H9 (cell line): ENCODE data around the gene ACTN1. TPM values are rescaled to one million over a fixed set of nuclear protein-coding genes. Genes with fewer than 3 reads are reported as not detected.

Experiments used
- DNase-seq: peaks from one replicate; pipeline ENCODE4 v3.0.0-alpha.2; 2017
- H2AFZ ChIP-seq: one replicate; pipeline ENCODE4 v1.6.1; 2013; ENCODE audit warnings: mild to moderate bottlenecking, low read length, control low read depth, moderate library complexity
- H2AK5ac ChIP-seq: 2 replicates; pipeline ENCODE4 v1.6.1; 2013; ENCODE audit warnings: low read length, control low read depth, mixed read lengths; ENCODE audit not compliant: insufficient read length
- H2BK120ac ChIP-seq: one replicate; pipeline ENCODE4 v1.6.1; 2013; ENCODE audit warnings: low read depth, mild to moderate bottlenecking, low read length, control low read depth, inconsistent platforms; ENCODE audit not compliant: poor library complexity, severe bottlenecking
- H2BK12ac ChIP-seq: 2 replicates; pipeline ENCODE4 v1.6.1; 2013; ENCODE audit warnings: low read length, control low read depth, mixed read lengths, low read depth; ENCODE audit not compliant: insufficient read length
- H2BK15ac ChIP-seq: 2 replicates; pipeline ENCODE4 v1.6.1; 2013; ENCODE audit warnings: low read depth, low read length, control low read depth
- H2BK20ac ChIP-seq: one replicate; pipeline ENCODE4 v1.6.1; 2013; ENCODE audit warnings: low read depth, mild to moderate bottlenecking, low read length, control low read depth, inconsistent platforms; ENCODE audit not compliant: poor library complexity, severe bottlenecking
- H2BK5ac ChIP-seq: 2 replicates; pipeline ENCODE4 v1.6.1; 2013; ENCODE audit warnings: low read length, control low read depth, mixed read lengths; ENCODE audit not compliant: insufficient read length
- H3K14ac ChIP-seq: 2 replicates; pipeline ENCODE4 v1.6.1; 2013; ENCODE audit warnings: low read length, control low read depth; ENCODE audit not compliant: insufficient read depth
- H3K18ac ChIP-seq: 2 replicates; pipeline ENCODE4 v1.6.1; 2013; ENCODE audit warnings: low read depth, mild to moderate bottlenecking, mixed read lengths, low read length, control low read depth; ENCODE audit not compliant: insufficient read length
- H3K23ac ChIP-seq: 2 replicates; pipeline ENCODE4 v1.6.1; 2013; ENCODE audit warnings: low read length, control low read depth, mixed read lengths, low read depth; ENCODE audit not compliant: insufficient read length
- H3K23me2 ChIP-seq: 2 replicates; pipeline ENCODE4 v1.6.1; 2013; ENCODE audit warnings: low read depth, mild to moderate bottlenecking, mixed read lengths, low read length, control low read depth; ENCODE audit not compliant: insufficient read length, poor library complexity, severe bottlenecking
- H3K27ac ChIP-seq: 2 replicates; pipeline ENCODE4 v1.5.1; 2013; ENCODE audit warnings: low read length, control low read depth, mixed read lengths, low read depth; ENCODE audit not compliant: insufficient read length
- H3K27me3 ChIP-seq: 2 replicates; pipeline ENCODE4 v1.6.1; 2013; ENCODE audit warnings: low read length, control low read depth, inconsistent platforms; ENCODE audit not compliant: insufficient read depth
- H3K4ac ChIP-seq: 2 replicates; pipeline ENCODE4 v1.6.1; 2013; ENCODE audit warnings: low read depth, mild to moderate bottlenecking, control low read depth, inconsistent platforms, low read length, moderate library complexity
- H3K4me1 ChIP-seq: 2 replicates; pipeline ENCODE4 v1.6.1; 2013; ENCODE audit warnings: low read length, control low read depth, inconsistent platforms; ENCODE audit not compliant: insufficient read depth
- H3K4me2 ChIP-seq: 2 replicates; pipeline ENCODE4 v1.6.1; 2013; ENCODE audit warnings: low read length, control low read depth, mixed read lengths; ENCODE audit not compliant: insufficient read length, insufficient read depth
- H3K56ac ChIP-seq: 2 replicates; pipeline ENCODE4 v1.6.1; 2013; ENCODE audit warnings: low read depth, mild to moderate bottlenecking, mixed read lengths, low read length, control low read depth; ENCODE audit not compliant: insufficient read length
- H3K79me1 ChIP-seq: 2 replicates; pipeline ENCODE4 v1.6.1; 2013; ENCODE audit warnings: low read depth, mild to moderate bottlenecking, moderate library complexity, low read length, control low read depth, inconsistent platforms; ENCODE audit not compliant: insufficient read depth, poor library complexity, severe bottlenecking
- H3K79me2 ChIP-seq: 2 replicates; pipeline ENCODE4 v1.6.1; 2013; ENCODE audit warnings: low read length, control low read depth, inconsistent platforms; ENCODE audit not compliant: insufficient read depth
- H3K9ac ChIP-seq: 2 replicates; pipeline ENCODE4 v1.6.1; 2013; ENCODE audit warnings: low read length, control low read depth, mixed read lengths; ENCODE audit not compliant: insufficient read length; ENCODE audit errors: extremely low read depth
- H3K9me3 ChIP-seq: one replicate; pipeline ENCODE4 v1.6.1; 2013; ENCODE audit warnings: low read depth, low read length, inconsistent platforms; ENCODE audit not compliant: control insufficient read depth
- H3T11ph ChIP-seq: one replicate; pipeline ENCODE4 v1.6.1; 2013; ENCODE audit warnings: mild to moderate bottlenecking, low read length, control low read depth, inconsistent platforms
- H4K20me1 ChIP-seq: one replicate; pipeline ENCODE4 v1.6.1; 2013; ENCODE audit not compliant: control insufficient read depth, insufficient read length, insufficient read depth
- H4K5ac ChIP-seq: 2 replicates; pipeline ENCODE4 v1.6.1; 2013; ENCODE audit warnings: low read depth, mild to moderate bottlenecking, mixed read lengths, low read length, control low read depth; ENCODE audit not compliant: insufficient read length
- H4K8ac ChIP-seq: replicated peaks from 2 replicates; pipeline ENCODE4 v1.6.1; 2013; ENCODE audit warnings: low read length, control low read depth, mixed read lengths, low read depth; ENCODE audit not compliant: insufficient read length
- H4K91ac ChIP-seq: 2 replicates; pipeline ENCODE4 v1.6.1; 2013; ENCODE audit warnings: low read depth, mild to moderate bottlenecking, moderate library complexity, mixed read lengths, low read length, control low read depth; ENCODE audit not compliant: insufficient read length
- H3K27ac Mint-ChIP-seq, 3 experiments: 2 replicates in 2 of 3; 3 replicates in 1 of 3; pipeline ENCODE4 v1.8.0; 2020 to 2021; ENCODE audit warnings: mixed read lengths in 3 of 3, mild to moderate bottlenecking in 1 of 3, moderate library complexity in 1 of 3
- H3K27me3 Mint-ChIP-seq: 2 replicates; pipeline ENCODE4 v1.8.0; 2021; ENCODE audit warnings: low read depth, mild to moderate bottlenecking, moderate library complexity, mixed read lengths
- H3K36me3 Mint-ChIP-seq, 3 experiments: 2 replicates in 2 of 3; 3 replicates in 1 of 3; pipeline ENCODE4 v1.8.0; 2020 to 2021; ENCODE audit warnings: low read depth in 3 of 3, mixed read lengths in 3 of 3; ENCODE audit not compliant: insufficient read depth in 1 of 3
- H3K4me1 Mint-ChIP-seq, 2 experiments: 2 replicates each; pipeline ENCODE4 v1.8.0; 2020; ENCODE audit warnings: mixed read lengths in 2 of 2
- H3K4me3 Mint-ChIP-seq, 2 experiments: 2 replicates in 1 of 2; 3 replicates in 1 of 2; pipeline ENCODE4 v1.8.0; 2020 to 2021; ENCODE audit warnings: mild to moderate bottlenecking in 2 of 2, mixed read lengths in 2 of 2, moderate library complexity in 1 of 2
- H3K9me3 Mint-ChIP-seq, 2 experiments: 2 replicates in 1 of 2; 3 replicates in 1 of 2; pipeline ENCODE4 v1.8.0; 2020; ENCODE audit warnings: mild to moderate bottlenecking in 2 of 2, mixed read lengths in 2 of 2, moderate library complexity in 1 of 2
- WGBS: extraction: QIAGEN DNeasy Blood & Tissue Kit; methylation state at CpG from one replicate; pipeline ENCODE4 v1.1.7; 2013; ENCODE audit warnings: missing lambda C conversion rate, low lambda C conversion rate, mixed read lengths; ENCODE audit not compliant: insufficient read length; ENCODE audit errors: extremely low coverage; 5-methylcytosine and 5-hydroxymethylcytosine counted together
- total RNA-seq: library from RNA; stranded (reverse); gene quantifications from 2 replicates; pipeline ENCODE4 v1.2.1, GENCODE V29; 2021
- TF ChIP-seq, protein P1 (sequence below): fragments of 200-600 bp; sonication (generic); conservative IDR thresholded peaks from 3 replicates; pipeline ENCODE4 v1.8.0; 2021; ENCODE audit warnings: antibody characterized with exemption, mild to moderate bottlenecking

The ACTN1 gene
- total RNA-seq, 1 experiment from 2014 or later = 219 TPM

DNA sequence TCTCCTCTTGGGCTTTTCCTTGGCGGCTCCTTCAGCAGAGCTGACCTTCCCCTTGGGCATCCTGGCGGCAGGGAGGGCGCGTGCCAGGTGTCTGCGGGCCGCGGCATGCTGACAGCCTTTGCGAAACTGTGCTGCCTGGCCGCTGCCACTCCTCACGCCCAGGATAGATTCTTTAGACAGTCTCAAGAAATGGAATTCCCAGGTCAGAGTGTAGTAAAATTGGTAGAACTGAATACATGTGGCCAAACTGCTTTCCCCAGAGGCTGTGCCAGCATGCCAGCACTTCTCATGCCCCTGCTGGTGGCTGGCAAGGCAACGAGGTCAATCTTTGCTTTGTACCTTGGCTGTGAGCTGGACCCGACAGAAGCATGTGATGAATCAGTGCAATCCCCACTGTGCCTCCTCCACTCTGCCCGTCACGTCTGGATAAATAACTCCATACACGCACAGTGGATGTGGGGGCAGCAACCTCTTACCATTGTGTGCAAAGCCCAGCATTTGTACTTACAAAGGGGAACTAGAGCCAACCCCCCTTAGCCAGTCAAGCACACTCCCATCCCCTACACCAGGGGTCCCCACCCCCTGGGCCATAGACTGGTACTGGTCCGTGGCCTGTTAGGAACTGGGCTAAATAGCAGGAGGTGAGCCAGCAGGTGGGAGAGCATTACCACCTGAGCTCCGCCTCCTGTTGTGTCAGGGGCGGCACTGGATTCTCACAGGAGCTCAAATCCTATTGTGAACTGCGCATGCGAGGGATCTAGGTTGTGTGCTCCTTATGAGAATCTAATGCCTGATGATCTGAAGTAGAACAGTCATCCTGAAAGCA, 90.9 kb downstream of the ACTN1 start:
- Histone ChIP-seq H2BK120ac (no peak overlapping the region), H3K18ac (no peak overlapping the region), H2BK5ac (no peak overlapping the region), H3K9ac (no peak overlapping the region), H3K23ac (no peak overlapping the region), H3K4ac (no peak overlapping the region), H3K56ac (no peak overlapping the region), H3K27ac (no peak overlapping the region), H4K5ac (no peak overlapping the region), H2AFZ (no peak overlapping the region), H2BK20ac (no peak overlapping the region), H2BK12ac (no peak overlapping the region), H4K20me1 (no peaks in the 10 kb centered on the region), H3T11ph (no peak overlapping the region), H3K4me2 (no peak overlapping the region), H2AK5ac (no peak overlapping the region), H3K79me1 (no peaks in the 10 kb centered on the region), H3K27me3 (no peaks in the 10 kb centered on the region), H3K14ac (no peak overlapping the region), H3K23me2 (no peaks in the 10 kb centered on the region), H3K9me3 (no peaks in the 10 kb centered on the region), H3K4me1 (no peaks in the 10 kb centered on the region), H4K91ac (no peak overlapping the region), H2BK15ac (no peak overlapping the region), H4K8ac (no peak overlapping the region), H3K79me2 (no peaks in the 10 kb centered on the region)
- Mint-ChIP-seq H3K27ac (peak overlapping the region in 1 of 3 experiments; percentile 81; a peak in 1 of 7 replicates), H3K9me3 (no peaks in the 10 kb centered on the region; a peak in 1 of 5 replicates), H3K4me1 (no peaks in the 10 kb centered on the region), H3K27me3 (no peaks in the 10 kb centered on the region), H3K36me3 (peaks cover 52 to 93% (median 83%) of the 10 kb centered on the region in 3 experiments), H3K4me3 (no peak overlapping the region)
- DNase-seq = no peak
- TF ChIP-seq, protein P1, sequence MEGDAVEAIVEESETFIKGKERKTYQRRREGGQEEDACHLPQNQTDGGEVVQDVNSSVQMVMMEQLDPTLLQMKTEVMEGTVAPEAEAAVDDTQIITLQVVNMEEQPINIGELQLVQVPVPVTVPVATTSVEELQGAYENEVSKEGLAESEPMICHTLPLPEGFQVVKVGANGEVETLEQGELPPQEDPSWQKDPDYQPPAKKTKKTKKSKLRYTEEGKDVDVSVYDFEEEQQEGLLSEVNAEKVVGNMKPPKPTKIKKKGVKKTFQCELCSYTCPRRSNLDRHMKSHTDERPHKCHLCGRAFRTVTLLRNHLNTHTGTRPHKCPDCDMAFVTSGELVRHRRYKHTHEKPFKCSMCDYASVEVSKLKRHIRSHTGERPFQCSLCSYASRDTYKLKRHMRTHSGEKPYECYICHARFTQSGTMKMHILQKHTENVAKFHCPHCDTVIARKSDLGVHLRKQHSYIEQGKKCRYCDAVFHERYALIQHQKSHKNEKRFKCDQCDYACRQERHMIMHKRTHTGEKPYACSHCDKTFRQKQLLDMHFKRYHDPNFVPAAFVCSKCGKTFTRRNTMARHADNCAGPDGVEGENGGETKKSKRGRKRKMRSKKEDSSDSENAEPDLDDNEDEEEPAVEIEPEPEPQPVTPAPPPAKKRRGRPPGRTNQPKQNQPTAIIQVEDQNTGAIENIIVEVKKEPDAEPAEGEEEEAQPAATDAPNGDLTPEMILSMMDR = no peak
- no CpG with 5 or more reads among the region's 20 CpGs for WGBS
